ENCODE measurements around the gene ABCA7. TPM values are rescaled to one million over a fixed set of nuclear protein-coding genes. Genes with fewer than 3 reads are reported as not detected.
A peak's percentile ranks its signal among the peaks of the same experiment; 100 is the strongest.

ABCA7 gene
- total RNA-seq, 3 donors from 2014 or later (not counting 1 experiment from before 2014, with no cell fraction given): 73.3 to 149 (median 121) TPM

GRCh38 chr19:1058112-1058511, 18.2 kb downstream of the ABCA7 start:
- H3K4me1 Mint-ChIP-seq: peaks cover 14 to 18% of the 10 kb centered on the region in 2 donors
- Histone ChIP-seq H3K27me3 (ENCODE audit: control insufficient read depth, insufficient read depth, low read length) (no peaks in the 10 kb centered on the region), H3K27ac (ENCODE audit: low read length) (no peak overlapping the region), H3K4me3 (ENCODE audit: low read length) (no peak overlapping the region), H3K9me3 (ENCODE audit: control insufficient read depth, insufficient read depth, low read length) (peaks cover 27% of the 10 kb centered on the region), H3K36me3 (ENCODE audit: control insufficient read depth, insufficient read depth, low read length) (peaks cover 30% of the 10 kb centered on the region), H3K4me1 (ENCODE audit: control insufficient read depth, insufficient read depth, low read length) (peaks cover 10% of the 10 kb centered on the region)
- no peak overlapping the region for H3K4me3 Mint-ChIP-seq
- intact Hi-C loops (cut with micrococcal nuclease): loop anchor here (5.0 kb wide), 1 partner anchor 134 kb away; no protein-coding TSS in a partner anchor
- H3K9me3 Mint-ChIP-seq: no peaks in the 10 kb centered on the region
- H3K27me3 Mint-ChIP-seq (ENCODE audit: low read depth in 2 of 2): no peaks in the 10 kb centered on the region
- H3K27ac Mint-ChIP-seq: peak overlapping the region in 1 of 2 donors; percentile 54
- 68% methylated on average over 5 of the region's 5 CpGs for WGBS (ENCODE audit: insufficient coverage)
- peak in 1 of 2 donors; percentile 51 for DNase-seq
- TF ChIP-seq CTCF (IDR thresholded peaks at IDR 0.05): no peak
- no peaks in the 10 kb centered on the region for H3K36me3 Mint-ChIP-seq
- ATAC-seq: no peak

GRCh38 chr19:1060689-1061088, 20.8 kb downstream of the ABCA7 start:
- Histone ChIP-seq H3K4me1 (ENCODE audit: control insufficient read depth, insufficient read depth, low read length) (peaks cover 33% of the 10 kb centered on the region), H3K27me3 (ENCODE audit: control insufficient read depth, insufficient read depth, low read length) (no peaks in the 10 kb centered on the region), H3K36me3 (ENCODE audit: control insufficient read depth, insufficient read depth, low read length) (peaks cover 22% of the 10 kb centered on the region), H3K9me3 (ENCODE audit: control insufficient read depth, insufficient read depth, low read length) (peaks cover 27% of the 10 kb centered on the region), H3K4me3 (ENCODE audit: low read length) (no peak overlapping the region), H3K27ac (ENCODE audit: low read length) (no peak overlapping the region)
- intact Hi-C loops (cut with micrococcal nuclease): no loop called here
- Mint-ChIP-seq H3K27ac (no peak overlapping the region), H3K4me3 (no peak overlapping the region), H3K9me3 (no peaks in the 10 kb centered on the region), H3K4me1 (peaks cover 20 to 44% of the 10 kb centered on the region in 2 donors), H3K36me3 (no peaks in the 10 kb centered on the region), H3K27me3 (ENCODE audit: low read depth in 2 of 2) (no peaks in the 10 kb centered on the region)
- no peak for TF ChIP-seq CTCF (IDR thresholded peaks at IDR 0.05)
- WGBS (ENCODE audit: insufficient coverage): 85% methylated on average over 5 of the region's 5 CpGs
- DNase-seq (no peak), ATAC-seq (no peak)

- no peak overlapping the region for H3K27ac ChIP-seq (ENCODE audit: low read length)
- intact Hi-C loops (cut with micrococcal nuclease): no loop called here
- H3K4me3 Mint-ChIP-seq: no peak overlapping the region
- H3K27ac Mint-ChIP-seq: no peak overlapping the region
- ATAC-seq (no peak), DNase-seq (no peak)
- WGBS (ENCODE audit: insufficient coverage): 98% methylated on average over 20 of the region's 20 CpGs
- H3K9me3 Mint-ChIP-seq: no peaks in the 10 kb centered on the region
- no peak overlapping the region for H3K4me3 ChIP-seq (ENCODE audit: low read length)
- H3K36me3 ChIP-seq (ENCODE audit: control insufficient read depth, insufficient read depth, low read length): peaks cover 11% of the 10 kb centered on the region
- peaks cover 19% of the 10 kb centered on the region for H3K9me3 ChIP-seq (ENCODE audit: control insufficient read depth, insufficient read depth, low read length)
- TF ChIP-seq CTCF (IDR thresholded peaks at IDR 0.05): no peak
- no peaks in the 10 kb centered on the region for H3K27me3 ChIP-seq (ENCODE audit: control insufficient read depth, insufficient read depth, low read length)
- H3K4me1 ChIP-seq (ENCODE audit: control insufficient read depth, insufficient read depth, low read length): peaks cover 44% of the 10 kb centered on the region
- peaks cover 18 to 43% of the 10 kb centered on the region in 2 donors for H3K4me1 Mint-ChIP-seq
- H3K36me3 Mint-ChIP-seq: no peaks in the 10 kb centered on the region
- no peaks in the 10 kb centered on the region for H3K27me3 Mint-ChIP-seq (ENCODE audit: low read depth in 2 of 2)
Measured at GRCh38 chr19:1061987-1062386, 22.1 kb downstream of the ABCA7 start.

GRCh38 chr19:1062387-1063029, 22.6 kb downstream of the ABCA7 start:
- TF ChIP-seq CTCF (IDR thresholded peaks at IDR 0.05): no peak
- WGBS (ENCODE audit: insufficient coverage): 97% methylated on average over 16 of the region's 17 CpGs
- Histone ChIP-seq H3K36me3 (ENCODE audit: control insufficient read depth, insufficient read depth, low read length) (peaks cover 6% of the 10 kb centered on the region), H3K4me1 (ENCODE audit: control insufficient read depth, insufficient read depth, low read length) (peaks cover 41% of the 10 kb centered on the region), H3K4me3 (ENCODE audit: low read length) (no peak overlapping the region), H3K27me3 (ENCODE audit: control insufficient read depth, insufficient read depth, low read length) (no peaks in the 10 kb centered on the region), H3K27ac (ENCODE audit: low read length) (no peak overlapping the region), H3K9me3 (ENCODE audit: control insufficient read depth, insufficient read depth, low read length) (peaks cover 14% of the 10 kb centered on the region)
- Mint-ChIP-seq H3K4me3 (no peak overlapping the region), H3K9me3 (no peaks in the 10 kb centered on the region), H3K27ac (no peak overlapping the region), H3K36me3 (no peaks in the 10 kb centered on the region), H3K4me1 (peaks cover 13 to 38% of the 10 kb centered on the region in 2 donors), H3K27me3 (ENCODE audit: low read depth in 2 of 2) (no peaks in the 10 kb centered on the region)
- intact Hi-C loops (cut with micrococcal nuclease): no loop called here
- ATAC-seq (peak in 2 of 3 donors; percentile 0), DNase-seq (no peak)
